K562 (cell line): ENCODE results near the gene CKM. TPM values are rescaled to one million over a fixed set of nuclear protein-coding genes. Genes with fewer than 3 reads are reported as not detected.

ENCODE experiments used
- ATAC-seq: fragments of 200-7000 bp; cut with Tn5 transposase; 3 replicates; pipeline ENCODE4 v1.9.1; 2020; ENCODE audit warnings: moderate library complexity
- BruUV-seq: library from RNA; stranded (reverse); fragments of 400-500 nt; replicated peaks from 2 replicates; lab custom pipeline; 2021; lab: Mats Ljungman, UMichigan
- CTCF ChIA-PET: fragments of 300-600 bp; formaldehyde crosslinking; extraction: SDS; loops from one replicate; lab custom pipeline; 2021; ENCODE audit warnings: low intra/inter-chr PET ratio; lab: Yijun Ruan, JAX
- POLR2A ChIA-PET: fragments of 300-600, 350-650 bp; sonication (Branson Sonifier 250); formaldehyde crosslinking; extraction: SDS; loops from one replicate; lab custom pipeline; 2021; ENCODE audit warnings: antibody characterized with exemption, inconsistent platforms; lab: Yijun Ruan, JAX
- DNase-seq, 4 experiments: peaks; one replicate each; pipeline versions ENCODE4 v3.0.0 to v3.0.0-alpha.2; 2011 to 2018; ENCODE audit warnings: low spot score in 3 of 4, mixed read lengths in 3 of 4; ENCODE audit errors: extremely low read depth in 1 of 4
- FAIRE-seq: peaks from 2 replicates; lab custom pipeline; 2011; peaks lifted over from hg19 to GRCh38; lab: Jason Lieb, UNC
- H2AFZ ChIP-seq: 2 replicates; pipeline ENCODE4 v1.6.0; 2011; ENCODE audit warnings: low read depth, low read length, control low read depth, inconsistent platforms
- H3K27ac ChIP-seq: fragments of 200-600 bp; 3 replicates; pipeline ENCODE4 v1.8.0; 2011; ENCODE audit warnings: low read depth, mild to moderate bottlenecking, control low read depth, inconsistent platforms, low read length, moderate library complexity, mixed read lengths; ENCODE audit errors: extremely low read depth
- H3K27me3 ChIP-seq, 2 experiments: fragments of 300-600 bp in 1 of 2; 2 replicates in 1 of 2; 3 replicates in 1 of 2; pipeline versions ENCODE4 v1.6.0 to v1.8.0; 2011; ENCODE audit warnings: inconsistent platforms in 2 of 2, low read length in 2 of 2, mild to moderate bottlenecking in 1 of 2, mixed read lengths in 1 of 2, moderate library complexity in 1 of 2; ENCODE audit not compliant: control insufficient read depth in 2 of 2, insufficient read depth in 2 of 2
- H3K36me3 ChIP-seq: fragments of 300-600 bp; 3 replicates; pipeline ENCODE4 v1.8.0; 2011; ENCODE audit warnings: mild to moderate bottlenecking, low read length, inconsistent platforms; ENCODE audit not compliant: control insufficient read depth, insufficient read depth
- H3K4me1 ChIP-seq, 2 experiments: fragments of 200-600 bp in 1 of 2; replicated peaks in 1 of 2; 2 replicates in 1 of 2; 3 replicates in 1 of 2; pipeline versions ENCODE4 v1.5.1 to v1.8.0; 2011; ENCODE audit warnings: inconsistent platforms in 2 of 2, low read length in 2 of 2, mild to moderate bottlenecking in 1 of 2, mixed read lengths in 1 of 2, moderate library complexity in 1 of 2; ENCODE audit not compliant: control insufficient read depth in 2 of 2, insufficient read depth in 2 of 2
- H3K4me2 ChIP-seq: 2 replicates; pipeline ENCODE4 v1.6.1; 2011; ENCODE audit warnings: low read length, control low read depth, inconsistent platforms, mixed read lengths; ENCODE audit not compliant: insufficient read depth
- H3K4me3 ChIP-seq: fragments of 200-600 bp; sonication (generic), shearing (Covaris generic); 2 replicates; pipeline ENCODE4 v1.5.1; 2016; ENCODE audit warnings: control low read depth, inconsistent platforms
- H3K79me2 ChIP-seq: fragments of 200-600 bp; 3 replicates; pipeline ENCODE4 v1.8.0; 2011; ENCODE audit warnings: low read length, inconsistent platforms; ENCODE audit not compliant: control insufficient read depth, insufficient read depth
- H3K9ac ChIP-seq, 2 experiments: 2 replicates each; pipeline versions ENCODE4 v1.6.0 to v1.6.1; 2011; ENCODE audit warnings: low read depth in 2 of 2, low read length in 2 of 2, control low read depth in 1 of 2, inconsistent platforms in 1 of 2, mild to moderate bottlenecking in 1 of 2, mixed read lengths in 1 of 2; ENCODE audit not compliant: insufficient read depth in 1 of 2
- H3K9me1 ChIP-seq: one replicate; pipeline ENCODE4 v1.6.0; 2011; ENCODE audit warnings: inconsistent platforms, mild to moderate bottlenecking, low read length, moderate library complexity; ENCODE audit not compliant: control insufficient read depth, insufficient read depth
- H3K9me3 ChIP-seq: replicated peaks from 2 replicates; pipeline ENCODE4 v1.5.1; 2011; ENCODE audit warnings: low read depth, low read length, inconsistent platforms; ENCODE audit not compliant: control insufficient read depth, insufficient read depth
- H4K20me1 ChIP-seq: replicated peaks from 2 replicates; pipeline ENCODE4 v1.6.1; 2011; ENCODE audit warnings: low read length, inconsistent platforms, mixed read lengths; ENCODE audit not compliant: control insufficient read depth, insufficient read depth
- CXXC5 ChIP-seq: fragments of 250-450 bp; sonication (Bioruptor Pico); IDR thresholded peaks from 2 replicates; pipeline ENCODE4 v1.8.0; 2022; ENCODE audit warnings: inconsistent platforms, mild to moderate bottlenecking, moderate library complexity
- KDM2B ChIP-seq: fragments of 250-450 bp; sonication (Bioruptor Pico); IDR thresholded peaks from 2 replicates; pipeline ENCODE4 v1.8.0; 2021; ENCODE audit warnings: mild to moderate bottlenecking, moderate library complexity
- KHSRP ChIP-seq: fragments of 450-650 bp; IDR thresholded peaks from 2 replicates; pipeline ENCODE4 v1.6.1; 2017
- PHTF2 ChIP-seq: fragments of 250-450 bp; sonication (Bioruptor Pico); IDR thresholded peaks from 2 replicates; pipeline ENCODE4 v1.5.0; 2021; ENCODE audit warnings: mild to moderate bottlenecking
- POLR2G ChIP-seq: fragments of 200-400 bp; formaldehyde crosslinking; IDR thresholded peaks from 2 replicates; pipeline ENCODE4 v1.6.1; 2017; ENCODE audit warnings: low read depth, mild to moderate bottlenecking, antibody characterized with exemption, low read length, moderate library complexity
- RBM34 ChIP-seq: fragments of 200-400 bp; formaldehyde crosslinking; IDR thresholded peaks from 2 replicates; pipeline ENCODE4 v1.6.1; 2018; ENCODE audit warnings: low read length, borderline replicate concordance; ENCODE audit not compliant: insufficient read depth
- SMAD2 ChIP-seq: fragments of 150-350 bp; IDR thresholded peaks from 2 replicates; pipeline ENCODE4 v1.6.1; 2014; ENCODE audit warnings: low read depth, mild to moderate bottlenecking, low read length
- SRSF9 ChIP-seq: fragments of 200-400 bp; formaldehyde crosslinking; IDR thresholded peaks from 2 replicates; pipeline ENCODE4 v1.6.1; 2017; ENCODE audit warnings: low read depth, low read length, borderline replicate concordance
- TCFL5 ChIP-seq: fragments of 250-450 bp; sonication (Bioruptor Pico); conservative IDR thresholded peaks from 2 replicates; pipeline ENCODE4 v1.6.1; 2021; ENCODE audit warnings: mild to moderate bottlenecking, moderate library complexity, matching md5 sums
- ZFP36 ChIP-seq: fragments of 150-350 bp; IDR thresholded peaks from 2 replicates; pipeline ENCODE4 v1.6.1; 2018; ENCODE audit warnings: low read length, low read depth; ENCODE audit not compliant: partially characterized antibody
- ZNF707 ChIP-seq: fragments of 250-450 bp; sonication (Bioruptor Pico); conservative IDR thresholded peaks from 2 replicates; pipeline ENCODE4 v1.8.0; 2022; ENCODE audit warnings: inconsistent platforms, mild to moderate bottlenecking, moderate library complexity
- ZNF766 ChIP-seq: fragments of 200-800 bp; sonication (Bioruptor generic); conservative IDR thresholded peaks from 2 replicates; pipeline ENCODE4 v1.6.1; 2016; ENCODE audit warnings: missing genetic modification characterization, missing compliant biosample characterization
- WGBS: fragments of 100-300 bp; shearing (Covaris generic); methylation state at CpG from one replicate; pipeline ENCODE4 v1.1.6; 2016; ENCODE audit warnings: low coverage, mixed read lengths; ENCODE audit not compliant: insufficient coverage; ENCODE audit errors: missing lambda C conversion rate; 5-methylcytosine and 5-hydroxymethylcytosine counted together
- in situ Hi-C: fragments of 300-500 bp; cut with MboI; formaldehyde crosslinking; loops from 4 replicates; pipeline ENCODE4 v1.15.0; 2018; ENCODE audit warnings: inconsistent platforms, mixed read lengths
- intact Hi-C: fragments of 100-400 bp; cut with micrococcal nuclease; formaldehyde crosslinking; loops from 2 replicates; pipeline ENCODE4 v1.14.2; 2022
- polyA plus RNA-seq, 8 experiments: library from polyadenylated mRNA; depleted of rRNA in 4 of 8; stranded (reverse) in 5 of 8; unstranded in 3 of 8; fragments of >200 nt; fragmentation: Nextera tagmentation in 2 of 8; fragmentation: Illumina TruSeq in 1 of 8; extraction: Ambion mirVana in 2 of 8; extraction: Trizol in 1 of 8; gene quantifications; 2 replicates each; pipeline versions ENCODE4 v1.2.1 to v1.2.3, GENCODE V29; 2011 to 2014; ENCODE audit warnings: inconsistent platforms in 1 of 8, missing spikeins in 1 of 8
- total RNA-seq, 7 experiments: library from RNA; depleted of rRNA in 6 of 7; stranded (reverse); fragments of >200 nt in 6 of 7; fragmentation: Illumina TruSeq in 2 of 7; extraction: Trizol in 2 of 7; gene quantifications; 2 replicates each; pipeline versions ENCODE4 v1.2.1 to v1.2.3, GENCODE V29; 2011 to 2021; ENCODE audit warnings: low replicate concordance in 1 of 7
- TF ChIP-seq, protein P1 (sequence below): fragments of 250-450 bp; sonication (Bioruptor Pico); IDR thresholded peaks from 2 replicates; pipeline ENCODE4 v1.4.0; 2020; ENCODE audit warnings: mild to moderate bottlenecking, moderate library complexity
- TF ChIP-seq, protein P2 (sequence below): sonication (generic); formaldehyde crosslinking; IDR thresholded peaks from 2 replicates; pipeline ENCODE4 v1.8.0; 2022; ENCODE audit warnings: mild to moderate bottlenecking, missing genetic modification reagents
- TF ChIP-seq, protein P3 (sequence below): fragments of 450-650 bp; IDR thresholded peaks from 2 replicates; pipeline ENCODE4 v1.6.1; 2017; ENCODE audit warnings: antibody characterized with exemption

The CKM gene
- total and polyA plus RNA-seq, 9 of the 15 experiments (the other 6 are each of a cell fraction or from before 2014, with no cell fraction given) = 0.06 to 0.17 (median 0.09) TPM; not detected in 4

DNA sequence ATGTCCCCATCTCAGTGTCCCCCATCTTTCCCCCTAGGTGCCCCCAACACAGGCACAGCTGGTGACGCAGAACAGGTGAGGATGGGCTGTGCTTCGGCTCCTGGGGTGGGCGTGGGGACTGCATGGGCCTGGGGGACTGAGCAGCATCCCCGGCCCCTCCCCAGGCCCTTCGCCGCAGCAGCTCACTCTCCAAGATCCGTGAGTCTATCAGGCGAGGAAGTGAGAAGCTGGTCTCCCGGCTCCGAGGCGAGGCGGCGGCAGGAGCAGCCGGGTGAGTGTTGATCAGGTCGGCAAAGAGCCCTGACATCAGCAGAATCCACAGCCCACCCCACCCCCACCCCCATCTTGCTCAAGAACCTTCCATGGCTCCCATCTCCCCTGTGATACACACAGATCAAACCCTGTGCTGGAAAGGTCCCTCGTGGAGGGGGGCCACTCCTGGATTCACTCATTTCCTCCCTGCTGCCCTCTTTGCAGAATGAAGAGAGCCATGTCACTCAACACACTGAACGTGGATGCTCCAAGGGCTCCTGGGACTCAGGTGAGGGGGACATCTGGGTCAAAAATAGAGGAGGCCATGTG lies 27.9 kb upstream of the CKM start:
- peaks cover 0 to 43% of the 10 kb centered on the region in 2 experiments; a peak in 2 of 5 replicates for H3K4me1 ChIP-seq
- H3K79me2 ChIP-seq = no peaks in the 10 kb centered on the region
- POLR2A ChIA-PET = interaction anchor here (0.7 kb wide), 1 partner anchor 88 kb away, joined by 3 read pairs; no protein-coding TSS in a partner anchor
- intact Hi-C loops = no loop called here
- no peak for TF ChIP-seq ZNF707 (CRISPR knock-in tag)
- TF ChIP-seq TCFL5 = no peak
- TF ChIP-seq, protein P1, sequence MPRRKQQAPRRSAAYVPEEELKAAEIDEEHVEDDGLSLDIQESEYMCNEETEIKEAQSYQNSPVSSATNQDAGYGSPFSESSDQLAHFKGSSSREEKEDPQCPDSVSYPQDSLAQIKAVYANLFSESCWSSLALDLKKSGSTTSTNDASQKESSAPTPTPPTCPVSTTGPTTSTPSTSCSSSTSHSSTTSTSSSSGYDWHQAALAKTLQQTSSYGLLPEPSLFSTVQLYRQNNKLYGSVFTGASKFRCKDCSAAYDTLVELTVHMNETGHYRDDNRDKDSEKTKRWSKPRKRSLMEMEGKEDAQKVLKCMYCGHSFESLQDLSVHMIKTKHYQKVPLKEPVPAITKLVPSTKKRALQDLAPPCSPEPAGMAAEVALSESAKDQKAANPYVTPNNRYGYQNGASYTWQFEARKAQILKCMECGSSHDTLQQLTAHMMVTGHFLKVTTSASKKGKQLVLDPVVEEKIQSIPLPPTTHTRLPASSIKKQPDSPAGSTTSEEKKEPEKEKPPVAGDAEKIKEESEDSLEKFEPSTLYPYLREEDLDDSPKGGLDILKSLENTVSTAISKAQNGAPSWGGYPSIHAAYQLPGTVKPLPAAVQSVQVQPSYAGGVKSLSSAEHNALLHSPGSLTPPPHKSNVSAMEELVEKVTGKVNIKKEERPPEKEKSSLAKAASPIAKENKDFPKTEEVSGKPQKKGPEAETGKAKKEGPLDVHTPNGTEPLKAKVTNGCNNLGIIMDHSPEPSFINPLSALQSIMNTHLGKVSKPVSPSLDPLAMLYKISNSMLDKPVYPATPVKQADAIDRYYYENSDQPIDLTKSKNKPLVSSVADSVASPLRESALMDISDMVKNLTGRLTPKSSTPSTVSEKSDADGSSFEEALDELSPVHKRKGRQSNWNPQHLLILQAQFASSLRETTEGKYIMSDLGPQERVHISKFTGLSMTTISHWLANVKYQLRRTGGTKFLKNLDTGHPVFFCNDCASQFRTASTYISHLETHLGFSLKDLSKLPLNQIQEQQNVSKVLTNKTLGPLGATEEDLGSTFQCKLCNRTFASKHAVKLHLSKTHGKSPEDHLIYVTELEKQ (CRISPR knock-in tag) = no peak
- no peak for TF ChIP-seq ZNF766 (CRISPR knock-in tag)
- peak; percentile 25 for TF ChIP-seq ZFP36
- TF ChIP-seq POLR2G = 0 out of 2 replicates have a peak, but pooled peaks have one; percentile 7
- TF ChIP-seq KDM2B (CRISPR knock-in tag) = no peak
- no peak for TF ChIP-seq SMAD2
- no peak for TF ChIP-seq SRSF9
- TF ChIP-seq, protein P2, sequence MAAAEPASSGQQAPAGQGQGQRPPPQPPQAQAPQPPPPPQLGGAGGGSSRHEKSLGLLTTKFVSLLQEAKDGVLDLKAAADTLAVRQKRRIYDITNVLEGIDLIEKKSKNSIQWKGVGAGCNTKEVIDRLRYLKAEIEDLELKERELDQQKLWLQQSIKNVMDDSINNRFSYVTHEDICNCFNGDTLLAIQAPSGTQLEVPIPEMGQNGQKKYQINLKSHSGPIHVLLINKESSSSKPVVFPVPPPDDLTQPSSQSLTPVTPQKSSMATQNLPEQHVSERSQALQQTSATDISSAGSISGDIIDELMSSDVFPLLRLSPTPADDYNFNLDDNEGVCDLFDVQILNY (CRISPR knock-in tag) = no peak
- TF ChIP-seq, protein P3, sequence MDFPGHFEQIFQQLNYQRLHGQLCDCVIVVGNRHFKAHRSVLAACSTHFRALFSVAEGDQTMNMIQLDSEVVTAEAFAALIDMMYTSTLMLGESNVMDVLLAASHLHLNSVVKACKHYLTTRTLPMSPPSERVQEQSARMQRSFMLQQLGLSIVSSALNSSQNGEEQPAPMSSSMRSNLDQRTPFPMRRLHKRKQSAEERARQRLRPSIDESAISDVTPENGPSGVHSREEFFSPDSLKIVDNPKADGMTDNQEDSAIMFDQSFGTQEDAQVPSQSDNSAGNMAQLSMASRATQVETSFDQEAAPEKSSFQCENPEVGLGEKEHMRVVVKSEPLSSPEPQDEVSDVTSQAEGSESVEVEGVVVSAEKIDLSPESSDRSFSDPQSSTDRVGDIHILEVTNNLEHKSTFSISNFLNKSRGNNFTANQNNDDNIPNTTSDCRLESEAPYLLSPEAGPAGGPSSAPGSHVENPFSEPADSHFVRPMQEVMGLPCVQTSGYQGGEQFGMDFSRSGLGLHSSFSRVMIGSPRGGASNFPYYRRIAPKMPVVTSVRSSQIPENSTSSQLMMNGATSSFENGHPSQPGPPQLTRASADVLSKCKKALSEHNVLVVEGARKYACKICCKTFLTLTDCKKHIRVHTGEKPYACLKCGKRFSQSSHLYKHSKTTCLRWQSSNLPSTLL = no peak
- TF ChIP-seq PHTF2 (CRISPR knock-in tag) = no peak
- no peak for TF ChIP-seq RBM34
- TF ChIP-seq KHSRP = no peak
- no peak for TF ChIP-seq CXXC5 (CRISPR knock-in tag)
- TF ChIP-seq, all 486 proteins: peak for 2
- H3K27me3 ChIP-seq = no peaks in the 10 kb centered on the region
- DNase-seq = no peak
- ATAC-seq = no peak
- BruUV-seq = no TSS peak
- WGBS = 76% methylated on average over 5 of the region's 17 CpGs
- CTCF ChIA-PET = no interaction called here
- no peak overlapping the region for H3K4me3 ChIP-seq
- no peak overlapping the region for H2AFZ ChIP-seq
- in situ Hi-C loops = no loop called here
- no peak for FAIRE-seq
- H3K4me2 ChIP-seq = no peak overlapping the region
- no peak overlapping the region for H3K27ac ChIP-seq
- no peak overlapping the region for H3K9ac ChIP-seq
- no peaks in the 10 kb centered on the region for H3K9me3 ChIP-seq
- peaks cover 3% of the 10 kb centered on the region; the same call in 1 of the 2 replicates for H4K20me1 ChIP-seq
- no peaks in the 10 kb centered on the region for H3K9me1 ChIP-seq
- H3K36me3 ChIP-seq = peaks cover 57% of the 10 kb centered on the region; the same call in 2 of the 3 replicates
